Hepatic stellate cell (primary cell): ENCODE measurements around the gene SLC17A9.

Source experiments
- DNase-seq: peaks from one replicate; pipeline ENCODE4 v3.0.0; 2011; ENCODE audit warnings: low spot score

Gene SLC17A9

DNA sequence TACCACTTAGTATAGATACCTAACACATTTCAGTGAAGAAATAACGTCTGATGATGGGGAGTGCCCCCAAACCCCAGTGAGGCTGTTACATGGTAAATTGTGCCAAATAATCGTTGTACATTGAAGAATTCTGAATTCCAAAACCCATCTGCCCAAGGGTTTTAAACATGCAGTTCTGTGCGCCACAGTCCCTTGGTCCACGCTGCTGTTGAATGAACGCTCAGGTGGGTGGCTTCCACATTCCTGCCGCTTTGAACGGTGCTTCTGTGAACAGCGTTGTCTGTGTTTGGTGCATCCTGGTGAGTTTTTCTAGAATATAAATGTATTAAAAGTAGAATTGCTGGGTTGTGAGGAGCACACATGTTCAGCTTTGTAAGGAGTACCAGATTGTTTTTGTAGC, 11.6 kb upstream of the SLC17A9 start:
- DNase-seq: no peak

DNA sequence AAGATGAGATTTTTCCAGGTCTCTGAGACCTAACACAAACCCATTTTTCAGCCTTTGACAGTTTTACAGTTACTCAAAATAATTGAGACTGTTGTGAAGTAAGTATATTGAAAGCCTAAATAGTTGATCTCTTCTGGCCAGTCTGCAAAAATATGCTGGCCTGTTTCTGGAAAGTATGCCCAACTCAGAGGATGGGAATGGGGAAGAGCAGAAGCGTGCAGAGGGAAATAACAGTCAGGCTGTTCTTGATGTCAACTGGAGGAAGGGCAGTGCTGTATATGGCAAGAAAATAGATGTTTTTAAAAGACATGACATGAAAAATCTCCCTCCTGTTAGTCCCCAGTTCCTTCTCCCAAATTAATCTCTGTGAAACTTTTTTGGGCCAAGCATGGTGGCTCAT, 10.7 kb upstream of the SLC17A9 start:
- DNase-seq: no peak

DNA sequence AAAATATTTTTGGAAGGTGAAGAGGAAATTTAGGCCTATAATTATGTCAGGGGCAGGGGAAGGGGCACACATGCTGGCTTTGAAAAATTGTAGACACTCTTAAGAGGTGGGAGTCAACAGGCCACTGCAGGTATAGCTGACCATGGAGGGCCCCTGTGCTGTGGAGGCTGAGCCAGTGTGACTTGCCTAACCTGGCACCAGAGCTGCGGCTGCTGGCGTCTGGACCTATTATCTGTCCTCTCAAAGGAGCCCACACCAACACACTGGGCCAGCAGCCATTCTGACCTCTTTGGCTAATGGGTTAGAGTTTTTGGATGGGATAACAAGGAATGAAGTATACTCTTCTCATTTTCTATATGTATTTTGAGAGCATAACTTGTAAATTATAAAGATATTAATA, 10.1 kb upstream of the SLC17A9 start:
- DNase-seq: no peak

GRCh38 chr20:62943396-62943795, 9.1 kb upstream of the SLC17A9 start:
- no peak for DNase-seq

DNA sequence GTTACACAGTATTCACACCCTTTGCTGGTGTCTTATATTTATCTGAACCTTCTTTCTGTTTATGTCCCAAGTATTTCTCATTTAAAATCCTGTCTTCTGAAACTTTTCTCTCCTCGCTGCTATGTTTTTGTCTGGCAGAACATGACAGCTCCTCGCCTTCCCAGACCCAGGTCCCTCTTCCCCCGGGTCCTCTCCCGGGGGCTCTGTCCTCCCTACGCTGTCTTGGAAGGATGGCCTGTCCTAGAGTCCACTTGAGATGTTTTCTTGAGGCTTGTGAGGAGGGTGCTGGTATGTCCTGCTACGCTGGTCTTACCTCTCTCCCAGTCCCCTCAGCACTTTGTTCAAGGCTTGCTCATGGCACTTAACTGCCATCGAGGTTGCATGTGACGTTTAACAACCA, 8.3 kb upstream of the SLC17A9 start:
- no peak for DNase-seq

GRCh38 chr20:62944746-62945145, 7.8 kb upstream of the SLC17A9 start:
- DNase-seq: no peak

DNA sequence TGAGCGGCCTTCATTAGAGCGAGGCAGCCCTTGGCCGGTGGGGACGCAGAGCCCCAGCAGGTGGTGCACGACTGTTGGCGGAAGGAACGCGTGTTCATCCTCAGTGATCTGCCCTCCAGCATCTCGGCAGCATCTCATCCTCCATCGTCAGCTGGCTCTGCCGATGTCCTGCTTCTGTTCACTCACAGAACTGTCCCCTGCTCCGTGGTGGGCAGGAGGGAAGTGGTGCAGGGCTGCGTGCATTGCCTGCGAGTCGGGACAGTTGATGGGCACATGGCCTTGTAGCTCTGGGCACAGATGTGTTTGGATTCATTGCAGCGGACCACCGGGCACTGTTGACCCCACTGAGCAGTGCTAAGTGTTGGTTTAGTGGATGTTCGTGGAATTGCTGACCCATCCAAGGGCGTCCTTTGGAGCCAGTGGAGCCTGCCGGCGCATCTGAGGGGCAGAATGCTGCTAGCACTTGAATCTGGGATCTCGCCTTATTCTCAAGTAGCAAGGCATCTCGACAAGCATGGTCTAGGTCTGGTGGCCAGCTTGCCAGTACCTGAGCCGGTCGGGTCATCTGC, 6.7 kb upstream of the SLC17A9 start:
- no peak for DNase-seq

DNA sequence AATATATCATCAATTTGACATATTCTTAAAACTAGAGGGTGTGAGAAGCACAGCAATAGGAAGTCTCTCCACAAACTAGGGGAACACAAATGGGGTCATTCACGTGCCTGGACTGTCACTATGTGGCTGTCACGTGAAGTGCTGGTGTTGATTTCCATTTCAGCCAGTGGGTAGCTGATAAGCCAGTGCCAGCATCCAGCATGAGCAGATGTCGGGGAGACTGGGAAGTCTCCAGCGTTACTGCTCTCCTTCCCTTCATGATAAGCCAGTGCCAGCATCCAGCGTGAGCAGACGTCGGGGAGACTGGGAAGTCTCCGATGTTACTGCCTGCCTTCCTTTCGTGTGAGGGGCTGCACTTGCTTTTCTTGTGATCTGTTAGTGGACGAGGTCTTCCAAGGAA, 5.6 kb upstream of the SLC17A9 start:
- DNase-seq: no peak

DNA sequence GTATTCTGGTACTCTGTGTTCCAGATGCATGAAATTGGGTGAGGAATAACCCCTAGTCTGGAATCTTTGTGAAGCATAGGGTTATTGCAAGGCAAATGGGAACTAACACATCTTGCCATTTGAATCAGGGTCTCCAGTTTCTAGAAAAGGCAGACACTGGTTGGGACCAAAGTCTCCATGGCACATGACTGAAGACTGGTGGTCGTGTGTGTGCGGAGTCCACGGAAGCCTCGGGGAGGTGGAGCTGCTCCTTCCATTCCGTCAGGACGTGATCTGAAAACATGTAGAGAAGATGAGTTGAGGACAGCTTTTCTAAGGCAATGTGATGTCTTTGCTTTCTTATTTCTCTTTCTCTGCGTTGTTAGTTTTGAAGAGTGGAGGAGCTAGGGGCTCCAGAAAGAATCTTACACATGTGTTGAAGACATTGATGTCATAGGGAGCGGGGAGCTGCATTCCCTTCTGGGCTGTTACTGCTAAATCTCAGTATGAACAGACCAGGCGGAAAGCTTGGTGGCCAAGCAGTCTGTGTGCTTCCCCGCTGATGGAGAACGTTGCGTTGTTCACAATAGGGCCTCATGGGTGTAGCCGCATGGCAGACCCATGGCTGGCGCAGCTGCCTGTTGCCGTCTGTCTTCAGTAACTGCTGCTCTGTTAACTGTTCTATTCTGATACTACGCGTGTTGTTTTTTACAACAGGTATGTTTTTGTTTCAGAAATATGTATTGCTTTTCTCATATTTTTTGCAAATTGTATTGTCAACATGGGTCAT, 4.8 kb upstream of the SLC17A9 start:
- no peak for DNase-seq

- no peak for DNase-seq
Measured at GRCh38 chr20:62949153-62949821, 3.2 kb upstream of the SLC17A9 start.

- DNase-seq: no peak
Measured at GRCh38 chr20:62949962-62950361, 2.5 kb upstream of the SLC17A9 start.

DNA sequence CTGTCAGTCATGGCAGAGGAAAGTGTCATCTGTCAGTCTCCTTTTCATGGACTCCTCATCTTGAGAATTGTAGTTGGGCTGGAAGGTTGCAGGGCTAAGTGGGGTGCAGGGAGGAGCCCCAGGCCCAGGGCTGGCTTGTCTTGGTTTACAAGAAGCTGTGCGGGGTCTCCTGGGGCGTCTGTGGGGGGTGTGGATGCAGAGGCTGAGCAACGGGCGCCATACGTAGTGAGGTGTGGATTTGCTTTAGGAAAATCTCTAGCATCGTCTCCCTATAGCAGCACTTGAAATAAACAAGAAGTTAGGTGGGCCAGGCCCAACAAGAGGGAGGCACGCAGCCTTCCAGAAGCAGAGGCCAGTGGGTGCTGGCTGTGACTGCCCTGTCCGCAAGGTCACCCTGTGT, 1.8 kb upstream of the SLC17A9 start:
- DNase-seq: no peak

GRCh38 chr20:62951143-62951895, 1.2 kb upstream of the SLC17A9 start:
- no peak for DNase-seq

DNA sequence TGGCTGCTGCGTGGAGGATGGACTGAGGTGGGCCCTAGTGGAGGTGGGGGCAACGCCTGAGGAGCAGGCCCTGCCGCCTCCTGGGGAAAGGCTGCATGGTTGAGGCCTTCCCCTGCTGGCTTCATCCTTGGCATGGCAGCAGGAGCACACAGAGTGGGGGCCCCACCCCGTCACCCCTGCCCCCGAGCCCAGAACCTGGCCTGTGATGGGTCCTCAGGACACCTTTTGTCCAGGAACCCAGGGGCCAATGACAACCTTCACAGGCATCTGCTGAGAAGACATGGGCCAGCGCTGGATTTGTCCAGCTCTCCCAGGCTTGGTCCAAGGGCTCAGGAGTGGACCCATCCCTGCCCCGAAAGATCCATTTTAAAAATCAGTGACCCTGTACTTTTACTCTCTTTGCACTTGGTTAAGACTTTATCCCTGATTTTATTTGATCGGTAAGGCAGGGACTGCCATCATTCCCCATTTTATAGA, 575 bp upstream of the SLC17A9 start:
- no peak for DNase-seq

DNA sequence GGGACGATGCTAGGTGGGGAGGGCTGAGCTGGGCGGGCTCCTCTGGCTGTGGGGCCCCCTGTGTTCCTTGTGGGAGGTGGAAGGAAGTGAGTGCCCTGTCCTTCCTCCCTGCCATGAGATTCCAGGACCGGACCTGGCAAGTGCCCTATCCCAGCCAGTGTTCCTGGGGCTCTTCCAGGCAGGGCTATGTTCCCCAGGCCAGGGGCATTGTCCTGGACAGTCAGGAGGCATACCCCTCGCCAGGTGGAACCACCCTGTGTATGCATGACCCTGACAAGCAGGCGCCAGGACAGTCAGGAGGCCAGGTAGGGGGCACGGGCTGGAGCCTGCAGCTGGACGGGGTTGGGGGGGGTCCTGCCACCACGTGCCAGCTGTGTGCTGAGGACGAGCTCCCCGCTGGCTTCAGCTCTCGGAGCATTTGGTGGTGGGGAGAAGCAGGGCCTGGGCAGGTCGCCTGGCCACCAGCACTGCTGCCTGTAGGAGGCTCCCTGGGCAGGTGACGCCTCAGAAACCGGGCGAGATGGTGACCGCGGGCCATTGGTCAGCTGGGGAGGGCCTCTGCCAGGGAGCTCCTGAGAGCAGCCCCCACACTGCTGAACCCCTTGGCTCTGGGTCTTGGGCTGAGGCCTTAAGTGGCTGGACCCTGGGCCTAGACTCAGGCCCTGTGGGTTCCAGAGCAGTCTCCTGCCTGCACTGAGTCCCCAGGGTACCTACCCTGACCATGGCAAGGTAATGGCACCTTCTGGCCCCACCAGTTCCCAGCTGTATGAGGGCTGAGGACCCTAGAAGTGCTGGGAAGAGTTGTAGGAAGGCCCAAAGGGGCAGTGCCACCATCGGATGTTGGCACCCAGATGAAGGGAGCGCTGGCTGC, 694 bp downstream of the SLC17A9 start:
- DNase-seq: peak; percentile 52

DNA sequence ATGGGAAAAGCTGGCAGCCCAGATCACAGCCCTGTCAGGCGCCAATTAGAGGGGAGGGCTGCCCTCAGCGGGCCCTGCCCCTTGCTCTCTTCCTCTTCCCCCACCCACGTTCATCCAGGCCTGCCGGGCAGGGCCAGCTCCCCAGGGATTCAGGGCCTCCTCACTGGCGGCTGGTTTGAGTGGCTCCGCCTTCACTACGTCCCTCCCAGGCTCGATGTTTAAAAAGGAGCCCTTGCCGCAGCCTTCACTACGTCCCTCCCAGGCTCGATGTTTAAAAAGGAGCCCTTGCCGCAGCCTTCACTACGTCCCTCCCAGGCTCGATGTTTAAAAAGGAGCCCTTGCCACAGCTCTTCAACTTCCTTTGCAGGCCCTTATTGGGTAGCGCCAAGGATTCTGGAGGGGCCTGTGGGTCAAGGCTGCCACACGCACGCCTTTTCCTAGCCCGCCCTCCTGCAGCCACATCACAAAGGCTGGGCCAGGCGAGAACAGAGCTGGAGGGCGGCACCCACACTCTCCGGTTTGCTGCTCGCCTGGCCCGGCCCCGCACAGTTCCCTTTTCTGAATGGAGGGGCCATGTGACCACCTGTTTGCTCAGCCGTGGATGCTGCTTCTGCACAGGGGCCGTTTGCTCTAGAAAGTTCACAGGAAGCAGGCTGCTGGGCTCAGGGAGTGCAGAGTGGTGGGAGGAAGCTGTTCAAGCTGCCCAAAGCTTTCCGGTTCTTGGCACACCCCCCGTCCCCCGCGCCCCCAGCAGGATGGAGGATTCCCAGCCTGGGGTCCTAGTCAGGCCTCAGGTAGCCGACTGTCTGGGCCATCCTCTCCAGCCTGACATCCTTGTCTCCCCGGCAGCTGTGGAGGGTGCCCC, 1.6 kb downstream of the SLC17A9 start:
- DNase-seq: peak; percentile 90

DNA sequence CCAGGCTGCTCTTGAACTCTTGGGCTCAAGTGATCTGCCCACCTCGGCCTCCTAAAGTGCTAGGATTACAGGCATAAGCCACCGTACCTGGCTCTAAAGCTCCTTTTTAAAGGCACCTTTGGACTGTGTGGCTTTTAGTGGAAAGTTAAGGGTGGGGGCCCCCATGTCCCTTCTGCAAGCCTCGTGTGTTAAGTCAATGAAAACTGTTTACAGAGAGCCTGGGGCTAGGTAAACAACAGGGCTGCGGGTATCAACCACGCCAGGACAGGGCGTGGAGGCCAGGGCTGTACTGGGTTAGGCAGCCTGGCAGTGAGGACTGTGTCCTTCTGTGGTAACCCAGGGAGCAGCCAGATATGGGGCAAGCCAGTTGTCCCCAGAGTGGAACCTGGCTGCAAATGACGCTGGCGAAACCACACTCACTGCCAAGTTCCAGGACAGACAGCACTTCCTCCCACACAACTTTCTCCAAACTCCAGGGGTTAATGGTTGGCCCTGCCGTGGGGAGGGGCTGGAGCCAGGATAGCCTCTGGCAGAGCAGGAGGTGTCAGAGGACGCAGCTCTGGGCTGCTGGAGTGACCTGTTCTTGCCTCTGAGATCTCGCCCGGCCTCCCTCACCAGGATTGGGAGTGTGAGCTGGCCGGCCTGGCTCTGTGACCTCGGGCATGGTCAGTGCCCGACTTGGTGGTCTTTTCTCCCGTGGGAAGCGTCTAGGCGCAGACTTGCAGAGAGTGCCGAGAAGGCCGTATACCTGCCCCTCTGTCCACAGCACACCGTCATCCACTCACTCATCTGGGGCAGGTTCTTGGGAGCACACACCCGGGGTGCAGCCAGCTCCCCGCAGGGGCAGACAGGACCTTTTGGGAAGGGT, 3.2 kb downstream of the SLC17A9 start:
- no peak for DNase-seq

GRCh38 chr20:62956387-62957135, 4.1 kb downstream of the SLC17A9 start:
- DNase-seq: no peak
